HG03103 (cell line): ENCODE measurements around the gene FGR.

Experiments
- ATAC-seq: cut with Tn5 transposase; IDR thresholded peaks from one replicate; pipeline ENCODE4 v1.9.1; 2021; ENCODE audit warnings: low read depth; ENCODE audit not compliant: unreplicated experiment

Gene FGR

GRCh38 chr1:27590917-27591508 is 44.0 kb downstream of the FGR start:
- no peak for ATAC-seq

DNA sequence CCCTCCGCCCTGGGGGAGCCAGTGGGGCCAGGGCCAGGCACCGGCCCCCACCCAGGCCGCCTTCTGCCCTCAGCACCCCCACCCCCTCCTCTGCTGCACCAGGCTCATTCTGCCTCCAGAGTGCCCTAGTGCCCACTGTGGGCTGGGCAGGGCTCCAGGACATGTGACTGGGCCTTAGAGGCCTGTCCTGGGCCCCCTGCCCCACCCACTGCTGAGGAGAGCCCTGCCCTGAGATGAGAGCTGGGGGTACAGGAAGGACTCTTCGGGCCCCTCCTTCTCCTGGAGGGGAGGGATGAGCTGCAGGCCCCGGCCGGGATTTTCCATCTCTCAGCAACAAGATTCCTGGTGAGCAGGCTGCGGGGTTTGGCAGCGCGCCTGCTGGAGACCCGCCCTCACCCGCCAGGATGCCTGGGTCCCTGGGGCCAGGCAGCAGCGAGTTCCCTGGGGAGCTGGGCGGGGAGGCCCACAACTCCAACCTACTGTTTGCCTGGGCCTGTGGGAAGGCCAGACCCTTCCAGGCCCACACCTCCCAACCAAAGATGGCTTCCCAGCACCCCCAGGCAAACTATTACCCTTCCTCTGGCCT is 45.1 kb downstream of the FGR start:
- no peak for ATAC-seq

DNA sequence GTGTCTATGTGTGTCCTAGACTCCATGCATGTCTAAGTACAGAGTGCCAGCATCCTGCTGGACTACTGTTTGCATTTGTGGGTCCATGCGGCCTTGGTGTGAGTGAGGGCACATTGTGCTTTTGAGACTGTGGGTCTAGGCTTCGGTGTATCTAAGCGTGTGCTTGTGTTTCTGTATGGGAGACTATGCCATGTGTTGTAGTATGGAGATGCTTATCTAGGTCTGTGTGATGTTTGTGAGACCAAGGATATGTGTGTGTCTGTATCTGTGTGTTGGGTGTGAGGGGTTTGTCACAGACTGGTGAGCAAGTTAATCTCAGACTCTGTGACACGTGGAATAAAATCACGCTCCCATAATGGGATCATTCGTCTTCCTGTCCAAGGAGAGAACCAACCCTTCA is 45.5 kb downstream of the FGR start:
- no peak for ATAC-seq

DNA sequence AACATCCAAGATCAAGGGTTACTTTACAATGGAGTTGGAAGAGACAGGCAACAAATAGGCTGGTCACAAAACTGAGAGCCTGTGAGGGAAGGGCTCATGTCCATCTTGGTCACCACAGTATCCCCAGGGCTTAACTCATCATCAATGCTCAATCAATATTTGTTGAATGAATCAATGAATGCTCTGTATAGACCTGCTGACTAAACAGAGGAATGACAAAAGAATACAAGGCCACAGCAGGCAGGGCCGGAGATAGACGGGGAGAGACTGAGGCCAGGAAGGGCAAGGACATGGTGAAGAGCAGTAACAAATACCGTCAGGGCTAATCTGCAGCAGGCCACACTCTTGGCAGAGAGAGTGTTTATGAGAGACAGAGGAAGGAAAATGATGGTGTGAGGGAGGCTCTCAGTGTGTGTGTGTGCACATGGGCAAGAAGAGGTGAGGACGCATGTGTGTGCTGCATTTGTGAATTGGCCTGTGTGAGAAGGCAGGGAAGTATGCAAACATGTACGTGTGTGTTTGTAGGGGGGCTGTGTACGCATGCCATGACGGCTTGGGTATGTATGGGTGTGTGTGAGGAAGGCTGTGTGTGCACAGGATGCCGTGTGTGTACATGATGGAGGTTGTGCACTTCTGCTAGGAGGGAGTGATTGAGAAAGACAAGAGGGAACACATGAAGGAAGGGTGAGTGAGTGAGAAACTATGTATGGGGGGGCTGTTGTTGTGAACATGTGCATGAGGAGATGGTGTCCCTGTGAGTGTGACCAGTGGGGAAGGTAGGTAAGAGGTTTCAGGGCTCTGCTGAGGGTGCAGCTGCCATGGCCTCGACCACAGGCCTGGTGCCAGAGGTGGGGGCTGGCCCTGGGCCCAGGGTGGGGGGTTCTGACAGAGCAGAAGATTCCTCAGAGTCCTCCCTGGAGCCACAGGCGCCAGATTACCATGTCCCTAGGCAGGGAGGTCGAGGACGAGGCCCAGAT is 46.4 kb downstream of the FGR start:
- ATAC-seq, result no peak

DNA sequence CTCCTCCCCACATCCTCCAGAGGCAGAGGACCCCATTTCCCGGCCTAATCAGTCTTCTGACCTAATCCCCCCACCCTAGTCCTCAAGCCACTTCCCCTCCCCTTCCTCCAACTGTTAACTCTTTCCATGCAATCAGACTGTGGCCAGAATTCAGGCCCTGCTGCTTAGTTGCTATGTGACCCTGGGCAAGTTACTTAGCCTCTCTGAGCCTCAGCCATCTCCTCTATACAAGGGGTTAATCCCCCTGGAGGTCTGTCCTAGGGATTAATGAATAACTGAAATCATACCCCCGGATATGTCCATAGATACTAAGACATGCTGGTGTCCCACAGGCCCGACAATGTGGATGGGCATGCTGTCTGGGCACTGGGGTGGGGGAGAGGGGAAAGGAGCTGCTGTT is 49.3 kb downstream of the FGR start:
- no peak for ATAC-seq

- ATAC-seq, result no peak
Observed at GRCh38 chr1:27584453-27584852, 50.5 kb downstream of the FGR start.

GRCh38 chr1:27583479-27583878 is 51.5 kb downstream of the FGR start:
- no peak for ATAC-seq

GRCh38 chr1:27581823-27582243 is 53.2 kb downstream of the FGR start:
- no peak for ATAC-seq

DNA sequence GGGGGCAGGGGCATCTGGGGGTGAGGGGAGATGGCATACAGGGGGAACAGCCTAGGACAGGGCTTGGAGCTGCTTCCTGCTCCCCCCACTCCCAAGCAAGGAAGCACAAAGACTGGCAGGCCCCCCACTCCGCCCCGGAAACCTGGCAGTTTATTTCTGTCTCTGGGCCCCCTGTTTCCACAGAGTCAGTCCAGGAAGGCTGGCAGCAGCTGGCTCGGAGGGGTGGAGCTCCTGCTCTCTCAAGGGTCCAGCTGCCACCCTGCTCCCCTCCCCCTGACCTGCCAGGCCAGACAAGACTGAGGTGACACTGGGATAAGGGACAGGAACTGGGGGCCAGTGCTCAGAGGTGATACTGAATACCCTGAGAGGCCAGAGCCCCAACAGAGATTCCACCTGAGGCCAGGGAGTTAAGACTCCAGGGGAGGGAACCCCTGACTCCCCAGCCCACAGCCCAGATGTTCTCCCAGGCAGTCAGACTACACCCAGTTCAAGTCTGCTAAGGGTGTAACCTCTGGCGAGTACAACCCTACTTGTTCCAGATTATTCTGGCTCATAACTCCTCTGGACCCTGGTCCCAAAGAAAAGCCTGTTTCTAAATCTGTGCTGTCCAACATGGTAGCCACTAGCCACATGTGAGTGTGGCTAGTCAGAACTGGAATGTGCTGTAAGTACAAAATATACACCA is 57.3 kb downstream of the FGR start:
- no peak for ATAC-seq

DNA sequence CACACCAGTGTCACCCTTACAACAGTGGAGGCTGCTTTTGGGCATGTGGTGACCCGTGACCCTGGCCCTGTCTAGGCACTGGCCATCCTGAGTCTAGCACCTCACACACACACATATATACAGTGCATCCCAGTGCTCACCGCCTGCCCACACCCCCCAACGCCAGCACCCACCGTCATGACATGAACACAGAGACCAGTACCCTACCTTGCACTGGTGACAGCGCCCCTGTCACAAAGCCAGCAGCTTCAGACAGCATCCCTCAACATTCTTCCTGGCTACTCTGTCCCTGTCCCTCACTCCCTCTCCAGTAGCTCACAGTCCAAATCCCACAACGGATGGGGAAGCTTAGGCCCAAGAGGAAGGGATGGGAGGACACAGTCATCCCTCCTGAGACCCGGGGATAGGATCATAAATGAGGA is 58.2 kb downstream of the FGR start:
- ATAC-seq, result no peak

DNA sequence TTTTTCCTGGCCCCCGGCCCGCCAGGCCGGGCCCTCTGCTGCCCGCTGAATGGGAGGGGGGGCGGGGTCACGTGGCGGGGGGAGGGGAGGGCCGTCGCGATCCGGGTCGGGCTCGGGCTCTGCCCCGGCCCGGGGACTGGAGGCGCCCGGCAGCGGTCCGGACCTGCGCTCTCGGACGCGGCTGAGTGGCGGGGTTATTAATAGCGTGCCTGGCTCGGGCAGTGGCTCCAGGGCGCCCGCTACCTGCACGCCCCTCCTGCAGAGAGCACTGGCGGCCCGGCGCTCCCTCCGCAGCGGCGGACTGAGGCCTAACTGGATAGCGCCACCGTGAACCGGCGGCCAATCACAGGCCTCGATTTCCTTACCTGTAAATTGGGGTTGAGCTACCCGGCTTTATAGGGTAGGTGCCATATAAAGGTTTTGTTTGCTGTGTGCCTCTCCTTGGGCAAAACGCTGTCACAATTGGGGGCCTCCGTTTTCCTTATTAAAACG is 59.1 kb downstream of the FGR start:
- ATAC-seq, result no peak

GRCh38 chr1:27574871-27575831 is 59.8 kb downstream of the FGR start:
- ATAC-seq, result no peak

- no peak for ATAC-seq
Observed at GRCh38 chr1:27574001-27574781, 60.8 kb downstream of the FGR start.

GRCh38 chr1:27572679-27573426 is 62.1 kb downstream of the FGR start:
- ATAC-seq, result no peak

DNA sequence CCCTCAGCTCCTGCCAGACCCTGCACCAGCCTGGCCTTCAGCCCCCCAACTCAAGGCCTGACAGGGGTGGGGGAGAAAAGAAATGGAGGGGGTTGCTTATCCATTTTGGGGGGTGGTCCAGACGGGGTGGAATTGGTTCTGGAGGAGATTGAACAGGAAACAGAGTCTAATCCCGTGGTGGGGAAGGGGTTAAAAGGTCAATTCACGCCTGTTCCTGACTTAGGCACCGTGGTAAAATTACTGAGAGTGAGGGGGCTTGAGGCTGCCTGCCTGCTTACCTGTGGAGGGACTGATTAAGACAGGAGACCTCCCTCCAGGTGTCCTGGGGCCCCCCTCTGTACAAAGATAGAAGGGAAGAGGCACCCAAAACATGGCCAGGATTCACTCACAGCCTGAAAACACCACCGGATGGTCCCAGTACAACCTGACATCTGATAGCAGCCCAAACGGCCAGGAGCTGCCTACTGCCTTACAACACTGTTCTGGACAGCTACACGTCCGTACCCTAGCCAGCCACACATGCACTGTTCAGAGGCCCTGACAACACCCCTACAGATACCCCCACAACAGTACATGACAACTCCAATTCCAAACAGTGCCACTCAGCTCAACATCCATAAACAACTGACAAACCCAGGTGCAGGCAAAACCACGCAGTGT is 62.8 kb downstream of the FGR start:
- ATAC-seq, result no peak

- ATAC-seq, result no peak
Observed at GRCh38 chr1:27571439-27572018, 63.5 kb downstream of the FGR start.

- no peak for ATAC-seq
Observed at GRCh38 chr1:27570784-27571183, 64.2 kb downstream of the FGR start.
